Ecto neural progenitor cell (in vitro differentiated cells): Measurements from ENCODE around the gene RAD51.
"Not testable (repeated sequence)": the region's sequence is repeated elsewhere in the genome, so short reads cannot be mapped to it uniquely, and the experiment has no call there.

ENCODE experiments used
- DNase-seq: peaks from one replicate; pipeline ENCODE4 v3.0.0-alpha.2; 2018; ENCODE audit warnings: low spot score

RAD51 gene

GRCh38 chr15:40694688-40695468, at the start of gene RAD51:
RAD51 (plus strand) TSS chr15:40695174; CDS start chr15:40698759, 3,585 bp downstream.
- DNase-seq = peak; percentile 94

GRCh38 chr15:40647523-40647922, 47.5 kb upstream of the RAD51 start:
- DNase-seq = no peak

- no peak for DNase-seq
These were observed 44.5 kb upstream of the RAD51 start for GRCh38 chr15:40650479-40650878.

- no peak for DNase-seq
These were observed 34.3 kb upstream of the RAD51 start for GRCh38 chr15:40660686-40661085.

- no peak for DNase-seq
These were observed 30.1 kb upstream of the RAD51 start for GRCh38 chr15:40664909-40665308.

GRCh38 chr15:40676290-40676689, 18.7 kb upstream of the RAD51 start:
- DNase-seq = not testable (repeated sequence)

GRCh38 chr15:40676906-40677305, 18.1 kb upstream of the RAD51 start:
- DNase-seq = not testable (repeated sequence)

- DNase-seq = no peak
These were observed 14.8 kb upstream of the RAD51 start for GRCh38 chr15:40680151-40680550.

- not testable (repeated sequence) for DNase-seq
These were observed 14.0 kb upstream of the RAD51 start for GRCh38 chr15:40680959-40681358.

DNA sequence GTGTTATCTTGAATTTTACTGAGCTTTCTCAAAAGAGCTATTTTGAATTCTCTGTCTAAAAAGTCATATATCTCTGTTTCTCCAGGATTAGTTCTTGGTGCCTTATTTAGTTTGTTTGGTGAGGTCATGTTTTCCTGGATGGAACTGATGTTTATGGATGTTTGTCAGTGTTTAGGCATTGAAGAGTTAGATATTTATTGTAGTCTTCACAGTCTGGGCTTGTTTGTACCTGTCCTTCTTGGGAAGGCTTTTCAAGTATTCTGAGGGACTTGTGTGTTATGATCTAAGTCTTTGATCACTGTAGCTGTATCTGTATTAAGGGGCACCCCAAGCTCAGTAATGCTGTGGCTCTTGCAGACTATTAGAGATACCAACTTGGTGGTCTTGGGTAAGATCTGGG, 10.6 kb upstream of the RAD51 start:
- no peak for DNase-seq

- no peak for DNase-seq
These were observed 9.6 kb upstream of the RAD51 start for GRCh38 chr15:40685376-40685775.

GRCh38 chr15:40688932-40689799, 5.8 kb upstream of the RAD51 start:
- no peak for DNase-seq

DNA sequence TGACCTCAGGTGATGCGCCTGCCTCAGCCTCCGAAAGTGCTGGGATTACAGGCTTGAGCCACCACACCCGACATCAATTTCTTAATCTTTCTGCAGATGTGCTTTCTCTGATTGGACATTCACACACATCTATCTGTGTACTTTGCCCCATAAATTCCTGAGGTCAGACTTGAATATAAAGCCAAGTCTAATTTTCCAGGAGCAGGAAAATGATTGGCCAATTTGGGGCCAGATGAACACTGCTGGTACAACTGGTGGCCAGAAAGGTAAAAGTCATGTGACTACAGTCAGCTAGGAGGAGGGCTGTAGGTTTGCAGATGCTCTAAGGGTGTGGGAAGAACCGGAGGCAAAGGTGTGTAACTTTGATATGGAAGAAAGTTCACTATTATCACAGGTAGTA, 3.2 kb upstream of the RAD51 start:
- no peak for DNase-seq

DNA sequence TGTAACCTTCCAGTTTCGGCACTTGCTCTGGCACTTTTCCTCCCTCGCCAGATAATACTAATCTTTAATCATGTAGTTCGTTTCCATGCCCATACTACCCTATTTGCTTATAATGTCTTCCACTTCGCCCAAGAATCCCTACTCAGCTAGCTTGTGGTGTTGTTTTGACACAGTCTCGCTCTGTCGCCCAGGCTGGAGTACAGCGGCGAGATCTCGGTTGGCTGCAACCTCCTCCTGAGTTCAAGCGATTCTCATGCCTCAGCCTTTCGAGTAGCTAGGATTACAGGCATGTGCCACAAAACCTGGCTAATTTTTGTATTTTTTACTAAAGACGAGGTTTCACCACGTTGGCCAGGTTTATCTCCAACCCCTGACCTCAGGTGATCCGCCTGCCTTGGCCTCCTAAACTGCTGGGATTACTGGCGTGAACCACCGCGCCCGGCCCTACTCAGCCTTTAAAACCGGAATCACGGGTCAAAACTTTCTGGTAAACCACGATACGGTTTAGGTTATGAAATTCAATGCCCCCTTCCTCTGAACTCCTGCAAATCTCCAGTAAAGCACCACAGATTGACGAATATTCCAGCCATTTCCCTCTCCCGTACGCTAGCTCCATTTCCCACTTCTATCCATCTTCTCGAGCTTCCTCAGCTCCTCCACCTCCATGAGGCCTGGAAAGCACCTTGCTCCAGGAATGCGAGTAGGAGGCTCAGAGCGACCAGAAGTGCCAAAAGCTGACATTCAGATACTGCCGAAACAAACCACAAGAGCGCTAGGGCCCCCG, 878 bp upstream of the RAD51 start:
- no peak for DNase-seq

DNA sequence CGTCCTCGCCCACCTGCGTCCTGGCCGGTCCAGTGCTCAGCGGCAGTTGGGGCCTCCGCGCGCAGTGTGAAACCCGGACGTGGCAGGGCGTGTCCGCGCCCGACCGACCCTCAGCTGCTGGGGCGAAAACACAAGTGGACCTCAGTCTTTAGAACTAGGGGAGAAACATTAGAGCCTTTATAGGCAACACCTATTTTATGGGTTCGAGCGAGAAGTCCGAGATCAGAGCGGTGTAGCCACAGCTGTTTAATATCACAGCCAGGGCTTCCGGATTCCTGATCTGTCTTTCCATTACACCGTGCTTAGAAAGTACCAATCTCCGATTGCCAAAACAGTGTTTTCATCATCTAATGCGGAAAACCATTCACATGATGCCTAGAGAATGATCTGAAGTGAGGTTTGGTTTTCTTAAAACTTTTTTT, 506 bp downstream of the RAD51 start:
- no peak for DNase-seq

DNA sequence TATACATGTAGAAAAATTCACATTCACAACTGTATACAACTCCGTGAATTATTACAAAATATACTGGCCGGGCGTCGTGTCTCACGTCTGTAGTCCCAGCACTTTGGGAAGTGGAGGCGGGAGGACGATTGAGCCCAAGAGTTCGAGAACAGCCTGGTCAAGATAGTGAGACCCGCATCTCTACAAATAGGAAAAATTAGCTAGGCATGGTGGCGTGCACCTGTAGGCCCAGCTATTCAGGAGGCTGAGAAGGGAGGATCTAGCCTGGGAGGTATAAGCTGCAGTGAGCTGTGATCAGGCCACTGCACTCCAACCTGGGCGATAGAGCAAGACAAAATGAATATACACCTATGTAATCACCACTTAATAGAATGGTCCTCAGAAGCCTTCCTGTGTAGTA, 1.3 kb downstream of the RAD51 start:
- no peak for DNase-seq

DNA sequence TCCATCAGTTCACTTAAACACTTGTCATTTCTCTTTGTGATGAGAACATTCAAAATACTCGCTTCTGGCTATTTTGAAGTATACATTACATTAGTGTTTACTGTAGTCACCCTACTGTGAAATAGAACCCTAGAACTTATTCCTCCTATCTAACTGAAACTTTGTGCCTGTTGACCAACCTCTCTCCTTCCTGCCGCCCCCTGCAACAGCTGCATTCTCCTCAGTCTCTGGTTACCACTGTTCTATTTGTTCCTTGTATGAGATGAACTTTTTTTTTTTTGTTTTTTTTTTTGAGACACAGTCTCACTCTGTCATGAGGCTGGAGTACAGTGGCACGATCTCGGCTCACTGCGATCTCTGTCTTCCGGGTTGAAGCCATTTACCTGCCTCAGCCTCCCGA, 2.9 kb downstream of the RAD51 start:
- DNase-seq = no peak

GRCh38 chr15:40702077-40702476, 7.1 kb downstream of the RAD51 start:
- DNase-seq = no peak

DNA sequence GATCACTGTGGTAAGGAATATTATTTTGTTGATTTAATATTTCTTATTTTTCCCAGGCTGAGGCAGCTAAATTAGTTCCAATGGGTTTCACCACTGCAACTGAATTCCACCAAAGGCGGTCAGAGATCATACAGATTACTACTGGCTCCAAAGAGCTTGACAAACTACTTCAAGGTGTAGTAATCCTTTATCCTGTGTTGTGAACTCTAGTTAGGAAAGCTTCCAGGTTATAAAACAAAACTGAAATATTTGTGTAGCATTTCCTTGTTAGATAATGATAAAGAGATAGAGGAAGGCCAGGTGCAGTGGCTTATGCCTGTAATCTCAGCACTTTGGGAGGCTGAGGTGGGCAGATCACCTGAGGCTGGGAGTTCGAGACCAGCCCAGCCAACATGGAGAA, 11.1 kb downstream of the RAD51 start:
- DNase-seq = no peak

DNA sequence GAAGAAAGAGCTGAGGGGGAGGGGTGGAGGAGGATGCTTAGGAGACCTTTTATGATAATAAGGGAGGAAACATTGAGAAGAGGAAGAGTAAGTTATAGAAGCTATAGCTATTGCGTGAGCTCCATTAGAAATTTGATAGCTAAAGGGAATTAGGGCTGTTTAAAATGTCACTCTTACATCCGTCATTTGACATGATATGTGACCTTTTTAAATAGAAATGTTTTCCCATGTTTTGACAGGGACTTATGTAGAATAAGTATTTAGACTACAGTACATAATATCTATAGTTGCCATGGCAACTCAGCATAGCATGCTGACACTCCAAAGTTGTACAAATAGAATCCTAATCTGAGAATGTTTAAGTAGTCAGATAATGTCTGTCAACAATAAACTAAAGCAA, 19.2 kb downstream of the RAD51 start:
- DNase-seq = no peak

- DNase-seq = no peak
These were observed 21.2 kb downstream of the RAD51 start for GRCh38 chr15:40716165-40716564.

DNA sequence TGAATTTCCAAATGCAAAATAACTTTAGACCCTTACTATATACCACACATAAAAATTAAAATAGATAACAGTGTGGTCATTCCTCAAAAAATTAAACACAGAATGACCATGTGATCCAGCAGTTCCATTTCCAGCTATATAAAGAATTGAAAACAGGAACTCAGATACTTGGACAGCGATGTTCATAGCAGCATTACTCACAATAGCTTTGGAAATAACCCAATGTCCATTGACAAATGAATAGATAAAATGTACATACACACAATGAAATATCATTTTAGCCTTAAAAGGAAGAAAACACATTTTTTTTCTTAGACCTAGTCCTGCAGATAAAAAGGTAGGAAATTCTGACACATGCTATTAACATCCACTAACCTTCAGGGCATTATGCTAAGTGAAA, 26.7 kb downstream of the RAD51 start:
- DNase-seq = no peak
